ENCODE data around the gene STOML3. TPM values are rescaled to one million over a fixed set of nuclear protein-coding genes. Genes with fewer than 3 reads are reported as not detected.

STOML3 gene
- total RNA-seq, 1 donor from 2014 or later = not detected

DNA sequence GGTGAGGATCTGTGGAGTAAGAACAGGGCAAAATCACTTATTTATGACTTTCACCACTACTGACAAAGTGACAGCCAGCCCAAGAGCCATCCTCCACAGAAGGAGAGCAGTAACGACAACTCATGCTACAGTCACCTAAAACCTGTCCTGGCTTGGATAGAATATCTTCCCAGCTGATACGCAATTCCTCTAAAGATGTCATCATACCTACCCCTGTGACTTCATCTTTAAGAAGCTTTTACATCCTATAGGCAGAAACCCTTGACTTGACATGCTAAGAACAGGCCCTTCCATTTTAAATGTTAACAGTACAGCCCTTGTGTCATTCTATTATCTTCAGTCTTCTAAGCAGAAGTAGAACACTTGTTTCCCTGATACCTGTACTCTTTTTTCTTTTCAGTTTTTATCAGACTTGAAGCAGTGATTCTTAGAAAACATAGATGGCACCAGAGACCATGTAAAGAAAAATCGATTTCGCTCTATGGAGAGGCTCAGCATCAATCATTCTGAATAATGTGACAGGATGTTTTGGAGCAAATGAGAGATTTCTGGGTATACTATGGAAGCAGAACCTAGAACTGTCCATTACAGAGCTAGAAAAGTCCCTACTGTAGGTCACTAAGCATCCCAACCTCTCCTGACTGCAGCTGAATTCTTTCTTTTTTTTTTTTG, 20.1 kb downstream of the STOML3 start:
- H3K4me3 Mint-ChIP-seq (ENCODE audit: unreplicated experiment) = no peak overlapping the region
- H3K36me3 Mint-ChIP-seq (ENCODE audit: low read depth, unreplicated experiment) = no peaks in the 10 kb centered on the region
- Histone ChIP-seq H2AFZ (ENCODE audit: low read depth, low read length) (no peak overlapping the region), H3K9me3 (ENCODE audit: insufficient read depth, low read depth, low read length) (no peaks in the 10 kb centered on the region), H3K4me2 (ENCODE audit: low read length) (no peak overlapping the region), H3K27me3 (ENCODE audit: insufficient read depth, low read length) (no peaks in the 10 kb centered on the region), H3K79me2 (ENCODE audit: insufficient read depth, low read length) (no peaks in the 10 kb centered on the region), H3K4me1 (ENCODE audit: insufficient read depth, low read length) (no peaks in the 10 kb centered on the region), H3K36me3 (ENCODE audit: insufficient read depth, low read length) (no peaks in the 10 kb centered on the region), H4K20me1 (ENCODE audit: insufficient read depth, low read length) (no peaks in the 10 kb centered on the region), H3K4me3 (ENCODE audit: insufficient read depth, low read depth, low read length) (no peak overlapping the region), H3K27ac (ENCODE audit: low read depth, low read length) (no peak overlapping the region), H3K9ac (ENCODE audit: low read length) (no peak overlapping the region)
- H3K27ac Mint-ChIP-seq (ENCODE audit: unreplicated experiment) = no peak overlapping the region
- FAIRE-seq (peak; percentile 23), DNase-seq (ENCODE audit: low read depth) (no peak)
- no peak for TF ChIP-seq EZH2 (IDR thresholded peaks at IDR 0.05; ENCODE audit: insufficient read depth, low read length)
- TF ChIP-seq, protein P1, sequence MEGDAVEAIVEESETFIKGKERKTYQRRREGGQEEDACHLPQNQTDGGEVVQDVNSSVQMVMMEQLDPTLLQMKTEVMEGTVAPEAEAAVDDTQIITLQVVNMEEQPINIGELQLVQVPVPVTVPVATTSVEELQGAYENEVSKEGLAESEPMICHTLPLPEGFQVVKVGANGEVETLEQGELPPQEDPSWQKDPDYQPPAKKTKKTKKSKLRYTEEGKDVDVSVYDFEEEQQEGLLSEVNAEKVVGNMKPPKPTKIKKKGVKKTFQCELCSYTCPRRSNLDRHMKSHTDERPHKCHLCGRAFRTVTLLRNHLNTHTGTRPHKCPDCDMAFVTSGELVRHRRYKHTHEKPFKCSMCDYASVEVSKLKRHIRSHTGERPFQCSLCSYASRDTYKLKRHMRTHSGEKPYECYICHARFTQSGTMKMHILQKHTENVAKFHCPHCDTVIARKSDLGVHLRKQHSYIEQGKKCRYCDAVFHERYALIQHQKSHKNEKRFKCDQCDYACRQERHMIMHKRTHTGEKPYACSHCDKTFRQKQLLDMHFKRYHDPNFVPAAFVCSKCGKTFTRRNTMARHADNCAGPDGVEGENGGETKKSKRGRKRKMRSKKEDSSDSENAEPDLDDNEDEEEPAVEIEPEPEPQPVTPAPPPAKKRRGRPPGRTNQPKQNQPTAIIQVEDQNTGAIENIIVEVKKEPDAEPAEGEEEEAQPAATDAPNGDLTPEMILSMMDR (IDR thresholded peaks at IDR 0.05; ENCODE audit: insufficient read depth, low read depth, low read length) = no peak
- peaks cover 2% of the 10 kb centered on the region for H3K9me3 Mint-ChIP-seq (ENCODE audit: unreplicated experiment)
- H3K27me3 Mint-ChIP-seq (ENCODE audit: low read depth, unreplicated experiment) = peaks cover 2% of the 10 kb centered on the region
- no peaks in the 10 kb centered on the region for H3K4me1 Mint-ChIP-seq (ENCODE audit: low read depth, unreplicated experiment)

DNA sequence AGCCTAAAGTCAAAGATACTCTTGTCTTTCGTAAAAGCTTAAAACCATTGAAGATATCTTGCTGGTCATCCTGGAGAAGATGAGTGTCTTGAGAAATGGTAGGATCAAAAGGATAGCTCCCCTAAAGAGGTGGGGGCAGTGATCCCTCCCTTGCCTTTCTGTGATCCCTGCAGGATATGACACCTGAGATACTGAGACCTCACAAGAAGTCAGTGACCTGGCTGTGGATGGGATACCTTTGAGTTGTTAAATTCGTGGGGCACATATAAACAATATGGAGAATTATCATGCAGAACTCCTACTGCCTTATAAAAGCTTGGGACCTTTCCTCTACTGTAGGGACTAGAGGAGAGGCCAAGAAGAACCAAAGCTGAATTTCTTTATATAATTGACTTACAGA, 21.4 kb downstream of the STOML3 start:
- Mint-ChIP-seq H3K36me3 (ENCODE audit: low read depth, unreplicated experiment) (no peaks in the 10 kb centered on the region), H3K9me3 (ENCODE audit: unreplicated experiment) (peaks cover 2% of the 10 kb centered on the region), H3K4me3 (ENCODE audit: unreplicated experiment) (no peak overlapping the region), H3K27ac (ENCODE audit: unreplicated experiment) (no peak overlapping the region), H3K27me3 (ENCODE audit: low read depth, unreplicated experiment) (peaks cover 2% of the 10 kb centered on the region), H3K4me1 (ENCODE audit: low read depth, unreplicated experiment) (no peaks in the 10 kb centered on the region)
- H3K9me3 ChIP-seq (ENCODE audit: insufficient read depth, low read depth, low read length) = no peaks in the 10 kb centered on the region
- no peak for FAIRE-seq
- no peak overlapping the region for H3K4me2 ChIP-seq (ENCODE audit: low read length)
- H4K20me1 ChIP-seq (ENCODE audit: insufficient read depth, low read length) = no peaks in the 10 kb centered on the region
- H3K27me3 ChIP-seq (ENCODE audit: insufficient read depth, low read length) = no peaks in the 10 kb centered on the region
- no peak overlapping the region for H3K9ac ChIP-seq (ENCODE audit: low read length)
- no peak overlapping the region for H2AFZ ChIP-seq (ENCODE audit: low read depth, low read length)
- H3K27ac ChIP-seq (ENCODE audit: low read depth, low read length) = no peak overlapping the region
- TF ChIP-seq EZH2 (IDR thresholded peaks at IDR 0.05; ENCODE audit: insufficient read depth, low read length) = no peak
- TF ChIP-seq, protein P1 (IDR thresholded peaks at IDR 0.05; ENCODE audit: insufficient read depth, low read depth, low read length) = no peak
- DNase-seq (ENCODE audit: low read depth) = no peak
- H3K4me1 ChIP-seq (ENCODE audit: insufficient read depth, low read length) = no peaks in the 10 kb centered on the region
- H3K36me3 ChIP-seq (ENCODE audit: insufficient read depth, low read length) = no peaks in the 10 kb centered on the region
- no peak overlapping the region for H3K4me3 ChIP-seq (ENCODE audit: insufficient read depth, low read depth, low read length)
- H3K79me2 ChIP-seq (ENCODE audit: insufficient read depth, low read length) = no peaks in the 10 kb centered on the region

DNA sequence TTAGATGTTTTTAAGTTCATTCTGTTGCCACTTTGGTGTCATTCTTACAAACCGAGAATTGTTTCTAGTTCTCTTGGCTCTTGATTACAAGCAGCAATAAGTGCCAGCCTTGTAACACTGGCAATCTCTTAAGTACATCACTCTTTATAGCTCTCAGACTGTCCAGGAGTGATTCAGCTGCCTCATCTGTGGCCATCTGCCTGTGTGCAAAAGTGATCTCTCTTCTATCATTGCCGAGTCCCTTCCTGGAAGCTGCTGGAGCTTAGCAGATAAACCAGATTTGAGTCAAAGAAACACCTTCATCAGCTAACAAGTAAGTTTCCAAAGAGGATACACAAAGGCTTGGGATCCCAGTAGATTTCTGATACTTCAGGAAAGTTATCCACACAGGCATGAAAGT, 23.2 kb downstream of the STOML3 start:
- Mint-ChIP-seq H3K4me1 (ENCODE audit: low read depth, unreplicated experiment) (no peaks in the 10 kb centered on the region), H3K27me3 (ENCODE audit: low read depth, unreplicated experiment) (peaks cover 2% of the 10 kb centered on the region), H3K27ac (ENCODE audit: unreplicated experiment) (no peak overlapping the region), H3K4me3 (ENCODE audit: unreplicated experiment) (no peak overlapping the region), H3K36me3 (ENCODE audit: low read depth, unreplicated experiment) (no peaks in the 10 kb centered on the region), H3K9me3 (ENCODE audit: unreplicated experiment) (peaks cover 2% of the 10 kb centered on the region)
- H4K20me1 ChIP-seq (ENCODE audit: insufficient read depth, low read length) = no peaks in the 10 kb centered on the region
- H3K9me3 ChIP-seq (ENCODE audit: insufficient read depth, low read depth, low read length) = no peaks in the 10 kb centered on the region
- no peaks in the 10 kb centered on the region for H3K36me3 ChIP-seq (ENCODE audit: insufficient read depth, low read length)
- no peak overlapping the region for H3K4me2 ChIP-seq (ENCODE audit: low read length)
- H3K4me1 ChIP-seq (ENCODE audit: insufficient read depth, low read length) = no peaks in the 10 kb centered on the region
- H3K27ac ChIP-seq (ENCODE audit: low read depth, low read length) = no peak overlapping the region
- no peak overlapping the region for H3K4me3 ChIP-seq (ENCODE audit: insufficient read depth, low read depth, low read length)
- no peaks in the 10 kb centered on the region for H3K79me2 ChIP-seq (ENCODE audit: insufficient read depth, low read length)
- no peak overlapping the region for H2AFZ ChIP-seq (ENCODE audit: low read depth, low read length)
- no peak for TF ChIP-seq EZH2 (IDR thresholded peaks at IDR 0.05; ENCODE audit: insufficient read depth, low read length)
- TF ChIP-seq, protein P1 (IDR thresholded peaks at IDR 0.05; ENCODE audit: insufficient read depth, low read depth, low read length) = no peak
- FAIRE-seq = no peak
- H3K27me3 ChIP-seq (ENCODE audit: insufficient read depth, low read length) = no peaks in the 10 kb centered on the region
- no peak overlapping the region for H3K9ac ChIP-seq (ENCODE audit: low read length)
- no peak for DNase-seq (ENCODE audit: low read depth)
